Activated effector memory CD4-positive, alpha-beta T cell treated with anti-CD3 and anti-CD28 coated beads, Interleukin-2, amount 50 U/mL, for 16 hours (primary cell): ENCODE data around the gene DDX42.
"Not testable (repeated sequence)": the region's sequence is repeated elsewhere in the genome, so short reads cannot be mapped to it uniquely, and the experiment has no call there.

Source experiments
- DNase-seq: peaks from one replicate; pipeline ENCODE4 v3.0.0-alpha.2; 2020

Gene DDX42

GRCh38 chr17:63783522-63783921 lies 9.6 kb downstream of the DDX42 start:
- DNase-seq, result no peak

- no peak for DNase-seq
Observed at GRCh38 chr17:63785556-63785955, 11.6 kb downstream of the DDX42 start.

GRCh38 chr17:63786117-63786516 lies 12.1 kb downstream of the DDX42 start:
- DNase-seq, result no peak

DNA sequence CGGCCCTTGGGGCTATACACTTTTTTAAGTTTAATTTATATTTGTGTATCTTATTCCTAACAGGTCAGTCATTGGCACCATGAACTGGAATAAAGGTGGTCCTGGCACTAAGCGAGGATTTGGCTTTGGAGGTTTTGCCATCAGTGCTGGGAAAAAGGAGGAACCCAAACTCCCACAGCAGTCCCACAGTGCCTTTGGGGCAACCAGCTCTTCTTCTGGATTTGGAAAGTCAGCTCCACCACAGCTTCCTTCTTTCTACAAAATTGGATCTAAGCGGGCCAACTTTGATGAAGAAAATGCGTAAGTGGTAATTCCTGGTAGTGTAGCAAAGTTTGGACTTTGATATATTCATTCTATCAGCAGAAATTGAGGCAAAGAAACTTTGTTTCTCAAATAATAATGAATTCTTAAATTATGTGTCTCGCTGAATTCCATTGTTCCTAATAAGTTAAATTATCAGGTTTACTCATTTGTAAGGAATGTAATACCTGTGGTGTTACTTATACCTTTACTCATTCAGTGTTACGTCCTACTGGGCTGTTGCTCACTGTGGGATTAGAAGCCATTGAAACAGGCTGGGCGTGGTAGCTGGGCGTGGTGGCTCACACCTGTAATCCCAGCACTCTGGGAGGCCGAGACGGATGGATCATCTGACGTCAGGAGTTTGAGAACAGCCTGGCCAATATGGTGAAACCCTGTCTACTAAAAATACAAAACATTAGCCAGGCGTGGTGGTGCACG lies 13.2 kb downstream of the DDX42 start:
- DNase-seq, result no peak

GRCh38 chr17:63790057-63790456 lies 16.1 kb downstream of the DDX42 start:
- DNase-seq, result no peak

DNA sequence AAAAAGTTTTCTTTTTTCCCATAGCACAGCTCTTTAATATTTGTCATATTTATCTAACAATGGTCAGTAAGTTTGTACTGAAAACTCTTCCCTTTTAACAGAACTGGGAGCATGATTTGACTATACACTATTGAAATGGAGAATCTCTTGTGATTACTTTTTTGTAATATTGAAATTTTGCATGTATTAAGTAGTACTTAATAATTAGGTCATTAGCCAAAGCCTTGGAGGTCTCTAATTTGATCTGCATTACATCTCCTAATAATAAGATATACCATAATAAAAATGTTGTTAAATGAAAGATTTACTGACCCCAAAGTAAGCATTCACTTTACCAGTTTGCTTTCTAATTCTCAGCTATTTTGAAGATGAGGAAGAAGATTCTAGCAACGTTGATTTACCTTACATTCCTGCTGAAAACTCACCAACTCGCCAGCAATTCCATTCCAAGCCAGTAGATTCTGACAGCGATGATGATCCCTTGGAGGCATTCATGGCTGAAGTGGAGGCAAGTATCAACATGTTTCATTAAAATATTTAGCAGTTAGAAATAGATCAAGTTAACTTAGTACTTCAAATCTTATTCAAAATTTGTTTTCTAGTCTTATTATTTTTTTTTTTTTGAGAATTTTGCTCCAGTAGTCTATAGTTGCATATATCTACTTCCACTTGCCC lies 18.2 kb downstream of the DDX42 start:
- no peak for DNase-seq

- not testable (repeated sequence) for DNase-seq
Observed at GRCh38 chr17:63796375-63796774, 22.4 kb downstream of the DDX42 start.

DNA sequence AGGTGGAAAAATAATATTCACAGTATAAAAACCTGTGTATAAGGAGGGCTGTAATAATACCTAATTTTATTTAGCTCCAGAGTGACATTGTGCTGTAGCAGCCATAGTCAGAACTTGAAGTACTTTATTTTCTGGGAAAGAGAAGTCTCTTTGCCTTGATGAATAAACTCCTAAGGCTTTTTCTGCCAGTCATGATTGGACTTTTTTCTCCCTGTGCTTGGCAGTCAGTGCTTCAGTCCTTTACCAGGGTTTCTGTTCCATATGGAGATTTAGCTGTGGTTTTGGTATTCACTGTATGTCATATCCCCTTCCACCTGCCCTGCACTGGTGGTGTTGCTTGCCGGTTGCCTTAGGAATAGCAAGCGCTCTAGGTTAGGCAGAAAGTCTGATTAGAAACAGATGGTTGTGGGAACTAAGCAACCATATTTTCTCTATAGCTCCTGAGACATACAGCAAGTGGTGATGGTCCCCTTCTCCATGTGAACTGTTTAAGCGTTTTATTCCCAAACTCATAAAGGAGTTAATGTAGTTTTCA lies 24.7 kb downstream of the DDX42 start:
- no peak for DNase-seq

GRCh38 chr17:63800783-63801182 lies 26.8 kb downstream of the DDX42 start:
- DNase-seq, result no peak

GRCh38 chr17:63804328-63804727 lies 30.4 kb downstream of the DDX42 start:
- DNase-seq, result no peak

- DNase-seq, result no peak
Observed at GRCh38 chr17:63805591-63805990, 31.6 kb downstream of the DDX42 start.

DNA sequence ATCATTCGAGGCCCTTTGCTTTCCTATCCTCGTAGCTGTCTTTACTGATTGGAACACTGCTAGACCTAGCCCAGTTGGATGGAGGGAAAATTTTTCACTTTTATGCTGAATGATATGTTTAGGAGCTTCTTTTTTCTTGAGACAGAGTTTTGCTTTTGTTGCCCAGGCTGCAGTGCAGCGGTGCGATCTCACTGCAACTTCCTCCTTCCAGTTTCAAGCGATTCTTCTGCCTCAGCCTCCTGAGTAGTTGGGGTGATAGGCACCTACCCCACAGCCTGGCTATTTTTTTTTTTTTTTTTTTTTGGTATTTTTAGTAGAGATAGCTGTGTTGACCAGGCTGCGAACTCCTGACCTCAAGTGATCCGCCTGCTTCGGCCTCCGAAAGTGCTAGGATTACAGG lies 36.0 kb downstream of the DDX42 start:
- DNase-seq, result no peak

GRCh38 chr17:63816123-63816522 lies 42.2 kb downstream of the DDX42 start:
- no peak for DNase-seq

GRCh38 chr17:63816669-63817068 lies 42.7 kb downstream of the DDX42 start:
- no peak for DNase-seq

GRCh38 chr17:63817736-63818385 lies 43.9 kb downstream of the DDX42 start:
- no peak for DNase-seq

- DNase-seq, result no peak
Observed at GRCh38 chr17:63819131-63819530, 45.2 kb downstream of the DDX42 start.

DNA sequence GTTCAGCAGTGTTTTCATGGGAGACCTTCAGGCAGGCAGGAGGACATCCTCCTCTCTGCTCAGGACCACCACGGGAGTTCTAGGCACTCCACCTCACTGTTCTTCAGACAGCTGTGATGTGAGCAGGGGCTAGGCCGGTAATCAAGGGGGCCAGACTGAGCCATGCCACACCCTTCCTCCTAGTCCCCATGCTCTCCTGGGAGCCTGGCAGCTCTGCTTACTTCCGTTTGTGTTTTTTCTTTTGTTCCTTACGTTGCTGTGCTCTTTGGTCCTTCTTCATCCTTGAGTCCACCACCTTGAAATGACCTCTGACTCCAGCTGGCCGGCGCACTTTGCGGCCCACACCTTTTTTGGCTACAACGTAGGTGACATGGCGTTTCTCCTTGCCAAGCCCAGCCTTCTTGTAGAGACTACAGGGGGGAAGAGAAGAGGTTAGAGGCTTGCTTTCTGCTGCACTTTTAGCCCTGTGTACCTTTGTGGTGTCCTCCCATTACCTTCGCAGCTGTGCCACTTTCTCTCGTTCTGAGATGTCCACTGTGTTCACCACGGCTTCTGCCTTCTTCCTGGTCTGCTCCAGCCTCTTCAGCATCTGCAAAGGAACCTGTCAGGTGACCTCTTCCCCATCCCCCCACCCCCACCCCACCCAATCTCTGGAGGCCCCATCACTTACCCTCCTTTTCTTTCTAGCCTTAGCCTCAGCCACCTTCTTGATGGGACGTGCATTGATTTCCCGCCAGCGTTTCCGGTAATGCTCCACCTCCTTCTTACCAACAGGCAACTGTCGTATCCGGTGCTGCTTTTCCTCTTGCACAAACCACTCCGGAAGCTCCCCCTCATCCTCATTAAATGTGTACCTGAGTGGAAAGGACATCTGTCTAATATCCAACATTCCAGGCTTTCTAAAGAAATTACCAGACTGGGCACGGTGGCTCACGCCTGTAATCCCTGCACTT lies 45.9 kb downstream of the DDX42 start:
- DNase-seq, result no peak

DNA sequence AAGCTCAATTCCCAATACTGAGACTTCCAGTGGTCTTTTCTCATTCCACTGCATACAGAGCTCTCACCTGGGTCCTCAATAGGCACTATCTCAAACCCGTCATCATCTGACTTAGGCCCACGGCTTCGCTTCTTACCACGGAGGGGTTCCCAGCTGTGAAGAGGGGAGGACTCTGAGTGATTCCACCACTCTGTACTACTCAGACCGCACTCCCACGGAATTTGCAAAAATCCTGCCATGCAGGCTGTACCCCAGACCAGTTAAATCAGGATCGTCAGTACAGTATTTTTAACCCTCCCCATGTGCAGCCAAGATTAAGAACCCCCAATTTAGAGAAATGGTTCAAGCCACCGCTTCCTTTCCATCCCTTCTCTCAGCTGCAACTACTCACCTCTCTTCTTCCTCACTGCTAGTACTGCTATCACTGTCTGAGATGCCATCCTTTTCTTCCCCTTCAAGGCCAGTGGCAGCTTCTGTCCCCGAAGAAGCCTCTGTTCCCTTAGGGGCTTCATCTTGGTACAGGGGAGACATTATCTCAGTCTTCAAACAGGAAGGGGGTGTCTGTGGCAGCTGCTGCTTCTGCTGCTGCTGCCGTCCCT lies 47.1 kb downstream of the DDX42 start:
- no peak for DNase-seq

GRCh38 chr17:63821804-63822203 lies 47.8 kb downstream of the DDX42 start:
- no peak for DNase-seq

- no peak for DNase-seq
Observed at GRCh38 chr17:63822537-63822936, 48.6 kb downstream of the DDX42 start.

DNA sequence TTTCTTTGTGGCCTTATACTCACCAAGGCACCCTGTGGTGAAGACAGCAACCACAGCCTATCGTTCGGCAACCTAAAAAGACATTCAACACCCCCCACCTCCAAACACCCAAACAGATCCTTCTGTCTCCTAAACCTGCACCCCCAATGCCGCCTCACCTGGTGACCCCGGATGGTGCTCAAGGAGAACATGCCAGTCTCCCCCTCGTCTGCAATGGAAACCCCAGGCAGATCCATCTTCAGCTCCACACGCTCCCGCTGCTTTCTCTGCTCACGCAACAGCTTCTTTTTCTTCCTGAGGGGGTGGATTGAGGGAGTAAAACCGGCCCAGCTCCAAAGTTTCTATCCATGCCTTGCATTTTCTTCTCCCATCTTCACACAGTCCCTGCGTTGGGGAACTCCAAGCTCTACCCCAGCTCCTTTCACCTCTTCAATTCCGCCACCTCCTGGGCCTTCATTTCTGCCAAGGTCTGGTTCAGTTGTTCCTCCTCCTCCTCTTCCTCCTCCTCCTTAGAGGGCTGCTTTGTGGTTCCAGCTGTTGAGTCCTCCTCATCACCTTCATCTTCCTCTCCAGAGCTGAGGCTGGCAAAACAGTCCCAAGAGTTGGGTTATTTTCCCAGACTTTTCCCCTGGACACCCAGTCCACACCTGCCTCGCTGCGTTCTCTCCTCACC lies 49.8 kb downstream of the DDX42 start:
- DNase-seq, result no peak

DNA sequence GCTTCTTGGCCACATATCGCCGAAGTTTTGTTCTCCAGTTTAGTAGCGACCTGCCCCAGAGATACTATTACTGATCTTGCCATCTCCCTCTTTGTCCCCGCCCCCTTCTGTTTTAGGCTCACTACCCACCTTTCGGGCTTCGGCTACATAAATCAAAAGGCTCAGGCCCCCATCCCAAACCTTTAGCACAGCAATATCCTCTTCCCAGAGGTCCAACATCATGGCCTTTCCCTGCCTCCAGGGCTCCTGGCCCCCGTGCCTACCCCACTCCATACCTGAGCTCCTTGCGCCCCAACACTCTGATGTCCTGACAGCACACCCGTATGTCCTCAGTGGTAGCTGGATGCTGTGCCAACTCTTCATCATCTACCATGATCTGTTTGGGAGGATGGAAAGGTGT lies 50.4 kb downstream of the DDX42 start:
- no peak for DNase-seq
